Heart left ventricle (tissue), 16 donors: ENCODE measurements around the gene CUX1. TPM values are rescaled to one million over a fixed set of nuclear protein-coding genes. Genes with fewer than 3 reads are reported as not detected.

Source experiments
- ATAC-seq, 4 donors: fragments of 200-7000 bp; cut with Tn5 transposase; one replicate each; pipeline ENCODE4 v1.9.1; 2020 to 2022; ENCODE audit warnings: moderate library complexity in 4 of 4, mild to moderate bottlenecking in 3 of 4, moderate number of reproducible peaks in 1 of 4
- DNase-seq, 5 donors: peaks; one replicate each; pipeline ENCODE4 v3.0.0-alpha.2; 2020
- H3K27ac ChIP-seq, 12 donors: fragments of 200-600 bp; sonication (generic) in 4 of 12; one replicate each; pipeline versions ENCODE4 v1.5.0 to v1.8.0; 2016 to 2022; ENCODE audit warnings: mild to moderate bottlenecking in 2 of 12
- H3K27me3 ChIP-seq, 9 donors: fragments of 200-600 bp; sonication (generic) in 2 of 9; one replicate each; pipeline versions ENCODE4 v1.5.1 to v1.8.0; 2016 to 2022; ENCODE audit warnings: mild to moderate bottlenecking in 3 of 9
- H3K36me3 ChIP-seq, 9 donors: fragments of 200-600 bp; sonication (generic) in 2 of 9; one replicate each; pipeline versions ENCODE4 v1.5.0 to v1.8.0; 2018 to 2022; ENCODE audit warnings: mild to moderate bottlenecking in 2 of 9
- H3K4me1 ChIP-seq, 12 donors: fragments of 200-600 bp; sonication (generic) in 4 of 12; one replicate each; pipeline versions ENCODE4 v1.5.0 to v1.8.0; 2016 to 2022; ENCODE audit warnings: mild to moderate bottlenecking in 3 of 12
- H3K4me3 ChIP-seq, 12 donors: fragments of 200-600 bp; sonication (generic) in 4 of 12; one replicate each; pipeline versions ENCODE4 v1.5.0 to v1.8.0; 2017 to 2022; ENCODE audit warnings: mild to moderate bottlenecking in 9 of 12, moderate library complexity in 4 of 12
- H3K9me3 ChIP-seq, 12 donors: fragments of 200-600 bp; sonication (generic) in 4 of 12; one replicate each; pipeline versions ENCODE4 v1.5.0 to v1.8.0; 2016 to 2022; ENCODE audit warnings: mild to moderate bottlenecking in 1 of 12
- POLR2A ChIP-seq, 2 donors: fragments of 450-650 bp; IDR thresholded peaks; one replicate each; pipeline ENCODE4 v1.6.1; 2017; ENCODE audit warnings: antibody characterized with exemption in 2 of 2, mild to moderate bottlenecking in 2 of 2, moderate library complexity in 2 of 2
- WGBS, 4 donors: extraction: QIAGEN DNeasy Blood & Tissue Kit in 2 of 4; methylation state at CpG; one replicate each; pipeline versions ENCODE4 v1.1.5 to v1.1.7; 2013 to 2018; 5-methylcytosine and 5-hydroxymethylcytosine counted together
- intact Hi-C, 10 donors: fragments of 100-400 bp; cut with DNase I; formaldehyde crosslinking; loops; one replicate each; pipeline versions ENCODE4 v1.11.1 to v1.14.2; 2022
- polyA plus RNA-seq, 2 donors: library from polyadenylated mRNA; stranded (reverse); fragments of 200-250 nt; gene quantifications; one replicate each; pipeline ENCODE4 v1.2.3, GENCODE V29; 2013
- total RNA-seq, 9 donors: library from RNA; depleted of rRNA in 2 of 9; stranded (reverse); fragments of >200 nt in 2 of 9; fragmentation: NEBNext Ultra II Directional in 3 of 9; extraction: Animal tissue kit (Norgen Biotek cat#: 25700) in 3 of 9; gene quantifications; one replicate each; pipeline versions ENCODE4 v1.1.0 to v1.2.4, GENCODE V29; 2016 to 2023
- TF ChIP-seq, protein P1 (sequence below), 12 donors: fragments of 200-600 bp; sonication (generic) in 4 of 12; IDR thresholded peaks; one replicate each; pipeline versions ENCODE4 v1.5.0 to v1.8.0; 2018 to 2022; ENCODE audit warnings: antibody characterized with exemption in 12 of 12, mild to moderate bottlenecking in 5 of 12
- donor health status: ischemic (EF 13 %, LVEDD 7.1; RV severe dilation, severe dysfunction).
- donor health status: healthy with polysubstance abuse.
- donor health status: DM: no; HTN: yes; CAD: no.
- donor health status: DM: no; HTN: no; CAD: no.
- donor health status: ischemic (EF 25% LVEDD 6.9; RV normal size, moderate dysfunction).
- donor health status: ischemic (EF 25% LVEDD 5.7; RV mildly dilated, moderate dysfunction).
- donor health status: healthy.
- donor health status: DM: yes; HTN: yes; CAD: no.
- donor health status: ischemic (EF 35%, LVEDD 5.7; RV mildly dilated, moderate dysfunction).
- donor health status: nonischemic (EF 11% LVEDD 7.7; RV severe dilation, severe dysfunction).
- donor health status: DM: yes; HTN: yes; CAD: no.
- donor health status: PGD.
- donor health status: ischemic (EF 29% LVEDD 5.4; RV normal size, mild dysfunction).
- donor health status: nonischemic (EF 23%, LVEDD 6.1; RV moderate dilation, normal function).

The CUX1 gene
- total and polyA plus RNA-seq, 11 donors = 51.9 to 173 (median 122) TPM

- intact Hi-C loops = no loop called here
- no peaks in the 10 kb centered on the region for H3K36me3 ChIP-seq
- no peak for TF ChIP-seq POLR2A (IDR thresholded peaks at IDR 0.05)
- no peaks in the 10 kb centered on the region for H3K27me3 ChIP-seq
- no peak overlapping the region for H3K4me3 ChIP-seq
- ATAC-seq (peak in 1 of 4 donors; percentile 14), DNase-seq (no peak)
- WGBS, 4 donors = 39 to 55% (median 45%) methylated on average over 10 of the region's 10 CpGs
- H3K4me1 ChIP-seq = peaks cover 0 to 18% (median 14%) of the 10 kb centered on the region in 12 donors
- H3K9me3 ChIP-seq = peaks cover 0 to 8% (median 0%) of the 10 kb centered on the region in 12 donors
- H3K27ac ChIP-seq = no peak overlapping the region
Measured at GRCh38 chr7:101783381-101784181, 33.8 kb upstream of the CUX1 start.

GRCh38 chr7:101784292-101785127 is 32.9 kb upstream of the CUX1 start:
- intact Hi-C loops = no loop called here
- TF ChIP-seq, protein P1, sequence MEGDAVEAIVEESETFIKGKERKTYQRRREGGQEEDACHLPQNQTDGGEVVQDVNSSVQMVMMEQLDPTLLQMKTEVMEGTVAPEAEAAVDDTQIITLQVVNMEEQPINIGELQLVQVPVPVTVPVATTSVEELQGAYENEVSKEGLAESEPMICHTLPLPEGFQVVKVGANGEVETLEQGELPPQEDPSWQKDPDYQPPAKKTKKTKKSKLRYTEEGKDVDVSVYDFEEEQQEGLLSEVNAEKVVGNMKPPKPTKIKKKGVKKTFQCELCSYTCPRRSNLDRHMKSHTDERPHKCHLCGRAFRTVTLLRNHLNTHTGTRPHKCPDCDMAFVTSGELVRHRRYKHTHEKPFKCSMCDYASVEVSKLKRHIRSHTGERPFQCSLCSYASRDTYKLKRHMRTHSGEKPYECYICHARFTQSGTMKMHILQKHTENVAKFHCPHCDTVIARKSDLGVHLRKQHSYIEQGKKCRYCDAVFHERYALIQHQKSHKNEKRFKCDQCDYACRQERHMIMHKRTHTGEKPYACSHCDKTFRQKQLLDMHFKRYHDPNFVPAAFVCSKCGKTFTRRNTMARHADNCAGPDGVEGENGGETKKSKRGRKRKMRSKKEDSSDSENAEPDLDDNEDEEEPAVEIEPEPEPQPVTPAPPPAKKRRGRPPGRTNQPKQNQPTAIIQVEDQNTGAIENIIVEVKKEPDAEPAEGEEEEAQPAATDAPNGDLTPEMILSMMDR (IDR thresholded peaks at IDR 0.05) = no peak
- TF ChIP-seq POLR2A (IDR thresholded peaks at IDR 0.05) = no peak
- Histone ChIP-seq H3K36me3 (no peaks in the 10 kb centered on the region), H3K4me3 (peak overlapping the region in 6 of 12 donors; percentile 3 to 28 (median 18)), H3K27me3 (no peaks in the 10 kb centered on the region), H3K9me3 (peaks cover 0 to 8% (median 0%) of the 10 kb centered on the region in 12 donors), H3K27ac (peak overlapping the region in 2 of 12 donors; percentile 2 to 13), H3K4me1 (peaks cover 0 to 18% (median 14%) of the 10 kb centered on the region in 12 donors)
- 28 to 42% (median 39%) methylated on average over 21 of the region's 21 CpGs for WGBS, 4 donors
- ATAC-seq (peak in 3 of 4 donors; percentile 52 to 71 (median 58)), DNase-seq (peak in 1 of 5 donors; percentile 27)

DNA sequence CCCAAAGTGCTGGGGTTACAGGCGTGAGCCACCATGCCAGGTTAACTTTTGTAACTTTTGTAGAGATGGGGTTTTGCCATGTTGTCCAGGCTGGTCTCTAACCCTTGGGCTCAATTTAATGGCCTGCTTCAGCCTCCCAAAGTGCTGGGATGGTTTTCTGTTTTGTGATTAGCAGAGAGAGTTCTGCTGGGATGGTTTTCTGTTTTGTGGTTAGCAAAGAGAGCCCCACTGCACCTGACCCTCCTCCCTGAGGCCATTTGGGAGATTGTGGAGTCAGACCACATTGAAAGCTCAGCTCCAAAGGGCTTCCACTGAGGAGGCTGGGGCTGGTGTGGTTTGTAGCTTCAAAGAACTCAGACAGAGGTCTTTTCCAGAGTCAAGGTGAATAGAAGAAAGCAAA is 29.6 kb upstream of the CUX1 start:
- intact Hi-C loops = no loop called here
- no peak overlapping the region for H3K4me3 ChIP-seq
- no peak for DNase-seq
- no peak for ATAC-seq
- H3K4me1 ChIP-seq = peaks cover 0 to 28% (median 14%) of the 10 kb centered on the region in 12 donors
- TF ChIP-seq, protein P1 (IDR thresholded peaks at IDR 0.05) = no peak
- TF ChIP-seq POLR2A (IDR thresholded peaks at IDR 0.05) = no peak
- no peaks in the 10 kb centered on the region for H3K27me3 ChIP-seq
- peaks cover 0 to 8% (median 0%) of the 10 kb centered on the region in 12 donors for H3K9me3 ChIP-seq
- no peaks in the 10 kb centered on the region for H3K36me3 ChIP-seq
- H3K27ac ChIP-seq = no peak overlapping the region
- 80 to 100% (median 100%) methylated on average over 1 of the region's 1 CpG for WGBS, 4 donors

- ATAC-seq (no peak), DNase-seq (no peak)
- 67 to 91% (median 79%) methylated on average over 1 of the region's 1 CpG for WGBS, 4 donors
- Histone ChIP-seq H3K9me3 (peaks cover 0 to 8% (median 0%) of the 10 kb centered on the region in 12 donors), H3K4me1 (peaks cover 0 to 25% (median 11%) of the 10 kb centered on the region in 12 donors), H3K27me3 (no peaks in the 10 kb centered on the region), H3K27ac (no peak overlapping the region), H3K36me3 (no peaks in the 10 kb centered on the region), H3K4me3 (no peak overlapping the region)
- no peak for TF ChIP-seq POLR2A (IDR thresholded peaks at IDR 0.05)
- intact Hi-C loops = no loop called here
Measured at GRCh38 chr7:101788517-101788916, 28.9 kb upstream of the CUX1 start.
